Measurements from ENCODE around the gene ITM2C. TPM values are rescaled to one million over a fixed set of nuclear protein-coding genes. Genes with fewer than 3 reads are reported as not detected.

ITM2C gene
- total and polyA plus RNA-seq, 2 experiments from 2014 or later: 241 to 367 TPM

DNA sequence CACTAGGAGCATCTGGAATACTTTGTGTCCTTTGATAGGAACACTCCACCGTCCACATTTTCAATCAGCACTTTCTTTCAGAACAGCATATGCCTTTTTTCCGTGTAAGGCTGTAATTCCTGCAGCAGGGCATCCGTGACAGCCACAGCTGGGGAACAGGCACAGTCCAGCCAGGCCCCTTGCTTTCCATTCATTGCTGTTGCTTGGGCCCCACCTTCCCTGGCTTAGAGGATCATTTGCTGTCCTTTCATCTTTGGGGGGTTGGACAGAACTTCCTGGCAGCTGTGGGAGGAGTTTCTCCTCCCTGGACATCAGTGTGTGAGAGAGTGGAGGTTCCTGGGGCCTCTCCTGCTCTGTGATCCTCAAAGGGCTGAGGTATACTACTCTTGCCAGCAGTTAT, 49.7 kb upstream of the ITM2C start:
- Histone ChIP-seq H3K9me2 (ENCODE audit: insufficient read depth) (no peaks in the 10 kb centered on the region), H3K27ac (ENCODE audit: low read depth) (no peak overlapping the region), H3K79me2 (replicated peaks; ENCODE audit: insufficient read depth) (no peaks in the 10 kb centered on the region), H3K4me2 (no peak overlapping the region), H3F3A (replicated peaks; ENCODE audit: low read depth) (no peaks in the 10 kb centered on the region), H3K36me3 (ENCODE audit: insufficient read depth) (peaks cover 28% of the 10 kb centered on the region), H3K4me1 (ENCODE audit: insufficient read depth) (no peaks in the 10 kb centered on the region), H4K20me1 (replicated peaks; ENCODE audit: insufficient read depth) (no peaks in the 10 kb centered on the region; the same call in 1 of the 2 replicates), H3K27me3 (ENCODE audit: insufficient read depth) (no peaks in the 10 kb centered on the region), H3K4me3 (no peak overlapping the region), H2AFZ (no peak overlapping the region)
- Mint-ChIP-seq H3K4me1 (no peaks in the 10 kb centered on the region), H3K27me3 (ENCODE audit: insufficient read depth, low read depth, poor library complexity) (no peaks in the 10 kb centered on the region), H3K9me3 (no peaks in the 10 kb centered on the region), H3K36me3 (ENCODE audit: low read depth) (peaks cover 39% of the 10 kb centered on the region), H3K4me3 (no peak overlapping the region), H3K27ac (no peak overlapping the region)
- ATAC-seq (no peak), DNase-seq (ENCODE audit: low spot score) (no peak)
- TF ChIP-seq ZNF114 (CRISPR knock-in tag; IDR thresholded peaks at IDR 0.05) (no peak), STAT1 (IDR thresholded peaks at IDR 0.05; ENCODE audit: unreplicated experiment) (no peak), ZNF331 (CRISPR knock-in tag; IDR thresholded peaks at IDR 0.05; ENCODE audit: low read depth) (no peak), EZH2 (IDR thresholded peaks at IDR 0.05; ENCODE audit: low read depth, unreplicated experiment) (no peak), NANOG (IDR thresholded peaks at IDR 0.05; ENCODE audit: borderline replicate concordance) (no peak)
- TF ChIP-seq, protein P1, sequence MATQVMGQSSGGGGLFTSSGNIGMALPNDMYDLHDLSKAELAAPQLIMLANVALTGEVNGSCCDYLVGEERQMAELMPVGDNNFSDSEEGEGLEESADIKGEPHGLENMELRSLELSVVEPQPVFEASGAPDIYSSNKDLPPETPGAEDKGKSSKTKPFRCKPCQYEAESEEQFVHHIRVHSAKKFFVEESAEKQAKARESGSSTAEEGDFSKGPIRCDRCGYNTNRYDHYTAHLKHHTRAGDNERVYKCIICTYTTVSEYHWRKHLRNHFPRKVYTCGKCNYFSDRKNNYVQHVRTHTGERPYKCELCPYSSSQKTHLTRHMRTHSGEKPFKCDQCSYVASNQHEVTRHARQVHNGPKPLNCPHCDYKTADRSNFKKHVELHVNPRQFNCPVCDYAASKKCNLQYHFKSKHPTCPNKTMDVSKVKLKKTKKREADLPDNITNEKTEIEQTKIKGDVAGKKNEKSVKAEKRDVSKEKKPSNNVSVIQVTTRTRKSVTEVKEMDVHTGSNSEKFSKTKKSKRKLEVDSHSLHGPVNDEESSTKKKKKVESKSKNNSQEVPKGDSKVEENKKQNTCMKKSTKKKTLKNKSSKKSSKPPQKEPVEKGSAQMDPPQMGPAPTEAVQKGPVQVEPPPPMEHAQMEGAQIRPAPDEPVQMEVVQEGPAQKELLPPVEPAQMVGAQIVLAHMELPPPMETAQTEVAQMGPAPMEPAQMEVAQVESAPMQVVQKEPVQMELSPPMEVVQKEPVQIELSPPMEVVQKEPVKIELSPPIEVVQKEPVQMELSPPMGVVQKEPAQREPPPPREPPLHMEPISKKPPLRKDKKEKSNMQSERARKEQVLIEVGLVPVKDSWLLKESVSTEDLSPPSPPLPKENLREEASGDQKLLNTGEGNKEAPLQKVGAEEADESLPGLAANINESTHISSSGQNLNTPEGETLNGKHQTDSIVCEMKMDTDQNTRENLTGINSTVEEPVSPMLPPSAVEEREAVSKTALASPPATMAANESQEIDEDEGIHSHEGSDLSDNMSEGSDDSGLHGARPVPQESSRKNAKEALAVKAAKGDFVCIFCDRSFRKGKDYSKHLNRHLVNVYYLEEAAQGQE (IDR thresholded peaks at IDR 0.05; ENCODE audit: unreplicated experiment): no peak

DNA sequence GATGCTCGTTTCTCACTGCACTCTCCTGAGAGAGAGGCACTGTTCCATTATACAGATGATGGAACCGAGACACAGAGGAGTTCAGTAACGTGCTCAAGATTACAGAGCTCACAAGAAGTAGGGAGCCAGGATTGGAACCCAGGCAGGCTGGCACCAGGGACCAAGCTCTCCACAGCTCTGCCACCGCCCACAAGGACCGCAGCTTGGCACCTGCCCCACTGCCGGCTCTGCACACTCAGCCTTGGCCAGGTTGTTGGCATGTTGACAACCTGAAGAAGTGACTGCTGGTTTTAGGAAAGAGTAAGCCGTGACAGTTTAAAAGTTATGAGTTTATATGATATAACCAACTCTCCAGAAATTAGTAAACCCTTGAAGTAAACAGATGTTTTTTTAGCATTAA, 48.0 kb upstream of the ITM2C start:
- H3K4me1 Mint-ChIP-seq: peaks cover 8% of the 10 kb centered on the region
- H3F3A ChIP-seq (replicated peaks; ENCODE audit: low read depth): no peaks in the 10 kb centered on the region
- no peak for TF ChIP-seq ZNF331 (CRISPR knock-in tag; IDR thresholded peaks at IDR 0.05; ENCODE audit: low read depth)
- TF ChIP-seq JUNB (IDR thresholded peaks at IDR 0.05; ENCODE audit: unreplicated experiment): no peak
- TF ChIP-seq EZH2 (IDR thresholded peaks at IDR 0.05; ENCODE audit: low read depth, unreplicated experiment): no peak
- TF ChIP-seq, protein P2, sequence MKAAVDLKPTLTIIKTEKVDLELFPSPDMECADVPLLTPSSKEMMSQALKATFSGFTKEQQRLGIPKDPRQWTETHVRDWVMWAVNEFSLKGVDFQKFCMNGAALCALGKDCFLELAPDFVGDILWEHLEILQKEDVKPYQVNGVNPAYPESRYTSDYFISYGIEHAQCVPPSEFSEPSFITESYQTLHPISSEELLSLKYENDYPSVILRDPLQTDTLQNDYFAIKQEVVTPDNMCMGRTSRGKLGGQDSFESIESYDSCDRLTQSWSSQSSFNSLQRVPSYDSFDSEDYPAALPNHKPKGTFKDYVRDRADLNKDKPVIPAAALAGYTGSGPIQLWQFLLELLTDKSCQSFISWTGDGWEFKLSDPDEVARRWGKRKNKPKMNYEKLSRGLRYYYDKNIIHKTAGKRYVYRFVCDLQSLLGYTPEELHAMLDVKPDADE (IDR thresholded peaks at IDR 0.05): no peak
- TF ChIP-seq, protein P3, sequence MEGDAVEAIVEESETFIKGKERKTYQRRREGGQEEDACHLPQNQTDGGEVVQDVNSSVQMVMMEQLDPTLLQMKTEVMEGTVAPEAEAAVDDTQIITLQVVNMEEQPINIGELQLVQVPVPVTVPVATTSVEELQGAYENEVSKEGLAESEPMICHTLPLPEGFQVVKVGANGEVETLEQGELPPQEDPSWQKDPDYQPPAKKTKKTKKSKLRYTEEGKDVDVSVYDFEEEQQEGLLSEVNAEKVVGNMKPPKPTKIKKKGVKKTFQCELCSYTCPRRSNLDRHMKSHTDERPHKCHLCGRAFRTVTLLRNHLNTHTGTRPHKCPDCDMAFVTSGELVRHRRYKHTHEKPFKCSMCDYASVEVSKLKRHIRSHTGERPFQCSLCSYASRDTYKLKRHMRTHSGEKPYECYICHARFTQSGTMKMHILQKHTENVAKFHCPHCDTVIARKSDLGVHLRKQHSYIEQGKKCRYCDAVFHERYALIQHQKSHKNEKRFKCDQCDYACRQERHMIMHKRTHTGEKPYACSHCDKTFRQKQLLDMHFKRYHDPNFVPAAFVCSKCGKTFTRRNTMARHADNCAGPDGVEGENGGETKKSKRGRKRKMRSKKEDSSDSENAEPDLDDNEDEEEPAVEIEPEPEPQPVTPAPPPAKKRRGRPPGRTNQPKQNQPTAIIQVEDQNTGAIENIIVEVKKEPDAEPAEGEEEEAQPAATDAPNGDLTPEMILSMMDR (conservative IDR thresholded peaks at IDR 0.05; ENCODE audit: low read depth in 2 of 2): no peak
- no peak for TF ChIP-seq STAT1 (IDR thresholded peaks at IDR 0.05; ENCODE audit: unreplicated experiment)
- no peak for TF ChIP-seq POLR2AphosphoS5 (IDR thresholded peaks at IDR 0.05; ENCODE audit: low read depth)
- TF ChIP-seq CREB1 (CRISPR knock-in tag; IDR thresholded peaks at IDR 0.05; ENCODE audit: low read depth): no peak

More for the DNA sequence above, 48.0 kb upstream of the ITM2C start:
- no peak overlapping the region for H2AFZ ChIP-seq
- H3K36me3 Mint-ChIP-seq (ENCODE audit: low read depth): peaks cover 26% of the 10 kb centered on the region
- H3K79me2 ChIP-seq (replicated peaks; ENCODE audit: insufficient read depth): no peaks in the 10 kb centered on the region
- H3K4me2 ChIP-seq: no peak overlapping the region
- no peak overlapping the region for H3K27ac ChIP-seq (ENCODE audit: low read depth)
- peaks cover 4% of the 10 kb centered on the region; the same call in 1 of the 2 replicates for H3K4me1 ChIP-seq (ENCODE audit: insufficient read depth)
- no peak overlapping the region for H3K4me3 Mint-ChIP-seq
- no peaks in the 10 kb centered on the region for H3K27me3 Mint-ChIP-seq (ENCODE audit: insufficient read depth, low read depth, poor library complexity)
- ATAC-seq: no peak
- no peaks in the 10 kb centered on the region for H3K9me2 ChIP-seq (ENCODE audit: insufficient read depth)
- no peak for DNase-seq (ENCODE audit: low spot score)
- no peaks in the 10 kb centered on the region for H3K27me3 ChIP-seq (ENCODE audit: insufficient read depth)
- no peak overlapping the region for H3K27ac Mint-ChIP-seq
- H3K4me3 ChIP-seq: no peak overlapping the region
- H3K36me3 ChIP-seq (ENCODE audit: insufficient read depth): peaks cover 22% of the 10 kb centered on the region
- no peaks in the 10 kb centered on the region for H3K9me3 Mint-ChIP-seq
- no peaks in the 10 kb centered on the region; the same call in 1 of the 2 replicates for H4K20me1 ChIP-seq (replicated peaks; ENCODE audit: insufficient read depth)
